ENCODE measurements around the gene EFNA3. TPM values are rescaled to one million over a fixed set of nuclear protein-coding genes. Genes with fewer than 3 reads are reported as not detected.

Gene EFNA3
- total RNA-seq, 4 donors from 2014 or later: 111 to 150 (median 129) TPM

- WGBS, 2 donors: 85 to 94% methylated on average over 3 of the region's 3 CpGs
- intact Hi-C loops (cut with DNase I; ENCODE audit: low total_unique reads): no loop called here
- TF ChIP-seq POLR2A (IDR thresholded peaks at IDR 0.05): no peak
- no peak for TF ChIP-seq CTCF (IDR thresholded peaks at IDR 0.05)
- no peak for DNase-seq (ENCODE audit: low spot score in 2 of 2)
- no peak overlapping the region for H3K4me3 ChIP-seq (ENCODE audit: low read depth, poor library complexity, severe bottlenecking)
These were observed 10.0 kb upstream of the EFNA3 start for GRCh38 chr1:155068599-155068998.

GRCh38 chr1:155069551-155070157, 9.0 kb upstream of the EFNA3 start:
- TF ChIP-seq POLR2A (IDR thresholded peaks at IDR 0.05) (no peak), CTCF (IDR thresholded peaks at IDR 0.05) (no peak)
- intact Hi-C loops (cut with DNase I; ENCODE audit: low total_unique reads): no loop called here
- no peak overlapping the region for H3K4me3 ChIP-seq (ENCODE audit: low read depth, poor library complexity, severe bottlenecking)
- no peak for DNase-seq (ENCODE audit: low spot score in 2 of 2)
- 51 to 56% methylated on average over 6 to 7 of the region's 7 CpGs for WGBS, 2 donors

- WGBS, 2 donors: 39 to 43% methylated on average over 26 to 28 of the region's 28 CpGs
- TF ChIP-seq CTCF (IDR thresholded peaks at IDR 0.05) (no peak), POLR2A (IDR thresholded peaks at IDR 0.05) (no peak)
- no peak overlapping the region for H3K4me3 ChIP-seq (ENCODE audit: low read depth, poor library complexity, severe bottlenecking)
- DNase-seq (ENCODE audit: low spot score in 2 of 2): no peak
- intact Hi-C loops (cut with DNase I; ENCODE audit: low total_unique reads): no loop called here
These were observed 8.4 kb upstream of the EFNA3 start for GRCh38 chr1:155070158-155070621.

- TF ChIP-seq CTCF (IDR thresholded peaks at IDR 0.05): no peak
- H3K4me3 ChIP-seq (ENCODE audit: low read depth, poor library complexity, severe bottlenecking): no peak overlapping the region
- intact Hi-C loops (cut with DNase I; ENCODE audit: low total_unique reads): no loop called here
- 3 to 6% methylated on average over 17 to 43 of the region's 61 CpGs for whole genome bisulfite sequencing, 2 donors
- DNase-seq (ENCODE audit: low spot score in 2 of 2): peak; percentile 57 to 94
These were observed 7.7 kb upstream of the EFNA3 start for GRCh38 chr1:155070721-155071569.

- no peak overlapping the region for H3K4me3 ChIP-seq (ENCODE audit: low read depth, poor library complexity, severe bottlenecking)
- TF ChIP-seq CTCF (IDR thresholded peaks at IDR 0.05): no peak
- no peak for TF ChIP-seq POLR2A (IDR thresholded peaks at IDR 0.05)
- WGBS, 2 donors: 43 to 53% methylated on average over 12 to 14 of the region's 14 CpGs
- DNase-seq (ENCODE audit: low spot score in 2 of 2): no peak
- intact Hi-C loops (cut with DNase I; ENCODE audit: low total_unique reads): no loop called here
These were observed 6.9 kb upstream of the EFNA3 start for GRCh38 chr1:155071701-155072100.
